Lung microvascular endothelial cell (primary cell): ENCODE measurements around the gene PRKCZ. TPM values are rescaled to one million over a fixed set of nuclear protein-coding genes. Genes with fewer than 3 reads are reported as not detected.
"Not testable (repeated sequence)": the region's sequence is repeated elsewhere in the genome, so short reads cannot be mapped to it uniquely, and the experiment has no call there.

Source experiments
- DNase-seq, 2 donors: peaks; one replicate each; pipeline versions ENCODE4 v3.0.0 to v3.0.0-alpha.2; 2010; ENCODE audit warnings: low read depth in 2 of 2
- total RNA-seq: library from RNA; depleted of rRNA; stranded (reverse); fragments of >200 nt; gene quantifications from 2 replicates; pipeline ENCODE4 v1.2.1, GENCODE V29; 2014

PRKCZ gene
- total RNA-seq, 1 donor from 2014 or later = 29.8 TPM

DNA sequence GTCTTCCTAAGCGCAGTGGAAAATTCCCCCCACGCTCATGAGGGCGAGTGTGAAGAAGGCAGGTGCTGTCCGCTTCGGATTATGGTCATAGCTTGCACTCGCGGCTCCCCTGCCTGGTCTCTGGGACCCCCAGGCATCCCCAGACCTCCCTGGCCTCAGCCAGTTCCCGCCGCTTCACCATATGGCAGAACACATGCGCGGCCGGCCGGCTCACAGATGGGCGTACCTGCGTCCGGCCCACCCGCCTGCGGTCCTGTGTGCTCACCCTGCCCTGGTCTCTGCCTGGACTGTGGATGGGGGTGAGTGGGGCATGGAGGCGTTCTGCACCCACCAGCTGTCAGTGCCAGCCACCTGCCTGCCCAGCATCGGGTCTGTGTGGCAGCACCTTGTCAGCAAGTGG lies 34.1 kb downstream of the PRKCZ start:
- DNase-seq = no peak

GRCh38 chr1:2085080-2085479 lies 34.9 kb downstream of the PRKCZ start:
- DNase-seq = no peak

DNA sequence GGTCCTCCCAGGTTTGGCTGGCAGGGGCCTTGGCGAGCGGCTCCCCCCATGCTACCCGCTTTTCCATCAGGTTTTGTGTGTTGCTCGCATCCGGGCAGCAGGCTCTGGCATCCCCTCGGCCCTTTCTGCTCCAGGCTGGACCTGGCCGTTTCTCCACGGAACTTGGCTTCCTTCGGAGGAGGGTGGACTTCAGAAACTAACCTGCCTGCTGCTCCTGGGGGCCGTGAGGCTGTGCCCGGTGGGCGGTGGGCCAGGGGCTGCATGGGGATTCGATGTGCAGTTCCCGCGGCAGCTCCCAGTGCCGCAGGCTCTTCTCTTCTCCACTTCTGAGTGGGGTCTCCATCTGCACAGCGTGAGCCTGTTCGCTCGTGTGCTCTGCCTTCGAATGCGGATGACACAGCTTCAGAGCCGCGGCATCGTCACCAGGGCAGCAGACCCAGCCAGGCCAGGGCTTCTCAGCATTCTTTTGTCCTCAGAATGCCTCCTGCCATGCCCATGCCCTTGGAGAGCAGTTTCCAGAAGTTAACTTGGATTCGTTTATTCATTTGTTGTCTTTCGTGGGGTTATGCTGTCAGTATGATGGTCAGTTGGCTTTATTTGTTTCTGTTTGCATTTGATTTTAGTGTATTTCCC lies 36.4 kb downstream of the PRKCZ start:
- DNase-seq = no peak

GRCh38 chr1:2087766-2088165 lies 37.6 kb downstream of the PRKCZ start:
- no peak for DNase-seq

DNA sequence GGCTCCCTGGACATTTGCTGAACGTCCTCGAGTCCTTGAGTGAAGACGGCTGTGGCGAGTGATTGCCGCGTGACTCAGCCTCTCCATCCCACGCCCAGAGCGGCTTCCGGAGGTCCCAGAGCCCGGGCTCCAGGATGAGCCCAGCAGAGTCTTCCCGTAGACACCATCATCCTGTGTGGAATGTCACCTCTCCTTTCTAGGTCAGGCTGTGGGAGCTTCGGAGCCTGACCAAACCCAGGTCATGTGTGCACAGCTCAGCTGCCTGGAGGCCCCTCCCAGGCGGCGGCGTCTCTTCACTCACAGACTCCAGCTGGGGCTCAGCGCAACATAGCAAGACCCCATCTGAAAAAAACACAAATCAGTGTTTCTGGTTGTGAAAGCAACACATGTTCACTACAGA lies 38.2 kb downstream of the PRKCZ start:
- DNase-seq = peak in 1 of 2 donors; percentile 29

GRCh38 chr1:2089051-2089450 lies 38.8 kb downstream of the PRKCZ start:
- DNase-seq = no peak

DNA sequence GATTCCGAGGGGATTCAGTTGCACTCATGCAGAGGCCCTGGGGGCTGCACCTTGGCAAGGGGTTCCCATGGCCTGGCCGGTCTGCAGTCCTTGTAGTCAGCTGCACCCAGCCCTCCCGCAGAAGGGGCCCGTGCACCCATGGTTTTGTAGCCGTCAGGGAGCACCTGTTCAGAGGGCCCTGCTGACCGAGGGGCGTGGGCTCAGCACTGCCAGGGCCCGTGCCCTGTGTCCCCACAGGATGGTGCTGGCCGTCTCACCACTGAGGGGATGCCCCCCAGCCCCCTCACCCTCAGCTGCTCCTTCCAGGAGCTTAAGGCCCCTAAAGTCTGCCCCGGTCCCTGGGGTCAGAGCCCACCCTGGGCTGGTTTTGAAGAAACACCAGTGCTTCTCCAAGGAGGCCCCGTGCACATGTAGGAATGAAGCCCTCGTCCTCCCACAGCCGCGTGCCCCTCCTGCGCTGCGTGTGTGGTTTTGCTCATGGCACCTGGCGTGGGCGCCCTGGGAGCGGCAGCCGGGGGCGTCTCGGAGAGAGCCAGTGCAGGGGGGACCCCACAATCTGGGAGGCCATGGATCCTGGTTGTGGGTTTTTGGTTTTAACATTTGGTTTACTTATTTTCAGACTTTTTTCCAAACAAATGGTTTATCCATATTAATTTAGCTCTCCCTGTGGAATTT lies 40.1 kb downstream of the PRKCZ start:
- DNase-seq = no peak

GRCh38 chr1:2091611-2092604 lies 41.7 kb downstream of the PRKCZ start:
- peak; percentile 23 to 48 for DNase-seq

GRCh38 chr1:2093055-2093454 lies 42.8 kb downstream of the PRKCZ start:
- no peak for DNase-seq

DNA sequence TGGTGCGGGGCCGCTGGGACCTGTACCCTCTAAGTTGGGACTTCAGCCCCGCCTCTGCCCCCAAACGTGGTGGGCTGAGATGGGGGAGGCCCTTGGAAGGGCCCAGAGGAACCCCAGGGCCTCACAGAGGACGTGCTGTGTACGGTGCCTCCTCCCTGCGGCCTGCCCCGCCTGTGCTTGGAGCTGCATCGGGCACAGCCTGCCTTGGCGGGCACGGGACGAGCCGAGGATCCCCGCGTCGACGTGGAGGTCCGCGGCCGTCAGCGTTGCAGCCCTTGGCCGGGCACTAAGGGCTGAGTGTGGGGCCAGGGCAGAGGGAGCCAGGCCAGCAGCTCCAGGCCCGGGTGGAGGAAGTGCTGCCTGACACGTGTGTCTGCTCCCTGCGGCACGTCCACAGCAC lies 43.4 kb downstream of the PRKCZ start:
- DNase-seq = no peak

GRCh38 chr1:2094269-2095158 lies 44.3 kb downstream of the PRKCZ start:
- not testable (repeated sequence) for DNase-seq

GRCh38 chr1:2095394-2095793 lies 45.2 kb downstream of the PRKCZ start:
- DNase-seq = no peak

DNA sequence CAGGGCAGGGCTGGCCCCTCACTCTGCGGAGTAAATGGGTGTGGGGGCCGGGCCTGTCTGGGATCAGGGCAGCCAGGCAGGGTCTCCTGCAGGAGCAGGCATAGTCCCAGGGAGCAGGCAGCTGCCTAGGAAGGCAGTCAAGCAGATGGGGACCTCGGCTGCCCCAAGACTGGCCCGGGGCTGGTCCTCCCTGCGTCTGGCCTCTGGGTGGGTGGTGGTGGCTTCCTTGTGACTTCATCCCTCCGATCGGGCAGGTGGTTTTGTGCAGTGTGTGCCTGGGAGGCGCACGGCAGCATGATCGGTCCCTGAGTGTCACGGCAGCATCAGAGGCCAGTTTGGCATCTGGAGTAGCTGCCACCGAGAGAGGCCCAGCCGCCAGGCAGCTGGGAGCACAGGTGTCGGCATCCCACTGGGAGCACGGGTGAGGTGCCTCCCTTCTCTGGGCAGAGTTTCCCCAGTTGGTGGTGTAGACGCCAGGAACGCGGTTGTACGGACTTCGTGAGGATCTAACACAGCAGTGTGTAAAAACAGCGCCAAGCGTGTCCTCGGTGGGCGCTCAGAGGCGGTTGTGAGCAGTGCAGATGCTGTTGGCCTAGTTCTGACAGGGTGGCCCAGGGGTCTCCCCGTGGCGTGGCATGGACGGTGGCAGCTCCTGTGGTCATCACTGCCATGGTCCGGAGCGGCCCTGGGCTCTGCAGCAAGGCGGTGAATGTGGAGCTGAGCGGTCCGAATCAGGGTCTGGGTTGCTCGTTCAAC lies 45.9 kb downstream of the PRKCZ start:
- DNase-seq = no peak

- DNase-seq = no peak
These were observed 47.4 kb downstream of the PRKCZ start for GRCh38 chr1:2097386-2098300.

DNA sequence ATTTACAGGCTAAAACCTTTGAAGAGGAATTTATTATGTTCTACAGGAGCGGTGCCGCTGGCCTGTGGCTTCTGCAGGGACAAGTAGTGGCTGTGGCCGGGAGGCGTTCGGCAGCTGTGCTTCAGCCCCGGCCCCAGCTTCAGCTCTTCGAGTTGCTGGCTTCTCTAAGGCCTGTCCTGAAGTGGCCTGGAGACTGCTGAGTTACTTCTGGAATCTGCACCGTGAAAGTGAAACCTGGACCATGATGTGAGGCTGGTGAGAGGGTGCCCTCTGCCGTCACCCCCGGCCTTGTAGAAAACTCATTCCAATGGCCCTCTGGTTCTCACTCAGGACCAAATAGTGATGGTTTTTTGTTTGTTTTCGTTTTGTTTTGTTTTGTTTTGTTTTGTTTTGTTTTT lies 48.1 kb downstream of the PRKCZ start:
- no peak for DNase-seq

DNA sequence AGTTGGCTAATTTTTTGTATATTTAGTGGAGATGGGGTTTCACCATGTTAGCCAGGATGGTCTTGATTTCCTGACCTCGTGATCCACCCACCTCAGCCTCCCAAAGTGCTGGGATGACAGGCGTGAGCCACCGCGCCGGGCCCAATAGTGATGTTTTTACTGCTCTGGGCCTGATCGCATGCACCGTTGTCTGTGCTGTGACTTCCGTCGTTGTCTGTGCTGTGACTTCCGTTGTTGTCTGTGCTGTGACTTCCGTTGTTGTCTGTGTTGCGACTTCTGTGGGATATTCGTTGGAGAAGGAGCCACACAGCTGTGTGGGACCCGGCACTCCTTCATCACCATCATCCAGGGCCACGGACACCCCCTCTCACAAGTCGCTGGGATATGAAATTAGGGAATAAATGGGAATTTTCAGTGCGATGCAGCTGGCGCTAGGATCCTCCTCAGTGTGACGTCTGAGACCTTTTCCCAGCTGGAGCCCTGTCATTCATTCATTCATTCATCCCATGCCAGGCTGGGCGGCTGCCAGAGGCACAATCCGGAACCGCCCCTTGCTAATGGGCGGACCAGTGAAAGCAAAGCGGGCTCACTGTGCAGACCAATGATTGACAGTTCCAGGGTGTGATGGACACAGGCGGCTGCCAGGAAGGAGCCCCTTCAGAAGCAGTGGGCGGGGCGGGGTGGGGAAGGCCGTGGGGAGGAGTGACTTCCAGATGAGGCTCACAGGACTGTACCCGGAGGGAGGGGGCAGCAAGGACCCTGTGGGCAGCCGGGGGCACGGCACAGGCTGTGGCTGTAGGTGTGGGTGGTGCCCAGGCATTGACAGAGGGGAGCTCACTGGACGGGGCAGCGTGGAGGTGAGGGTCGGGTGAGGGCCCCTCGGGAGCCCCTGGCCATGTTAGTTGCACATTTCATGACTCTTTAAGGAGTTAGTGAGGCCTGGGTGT lies 48.9 kb downstream of the PRKCZ start:
- no peak for DNase-seq

DNA sequence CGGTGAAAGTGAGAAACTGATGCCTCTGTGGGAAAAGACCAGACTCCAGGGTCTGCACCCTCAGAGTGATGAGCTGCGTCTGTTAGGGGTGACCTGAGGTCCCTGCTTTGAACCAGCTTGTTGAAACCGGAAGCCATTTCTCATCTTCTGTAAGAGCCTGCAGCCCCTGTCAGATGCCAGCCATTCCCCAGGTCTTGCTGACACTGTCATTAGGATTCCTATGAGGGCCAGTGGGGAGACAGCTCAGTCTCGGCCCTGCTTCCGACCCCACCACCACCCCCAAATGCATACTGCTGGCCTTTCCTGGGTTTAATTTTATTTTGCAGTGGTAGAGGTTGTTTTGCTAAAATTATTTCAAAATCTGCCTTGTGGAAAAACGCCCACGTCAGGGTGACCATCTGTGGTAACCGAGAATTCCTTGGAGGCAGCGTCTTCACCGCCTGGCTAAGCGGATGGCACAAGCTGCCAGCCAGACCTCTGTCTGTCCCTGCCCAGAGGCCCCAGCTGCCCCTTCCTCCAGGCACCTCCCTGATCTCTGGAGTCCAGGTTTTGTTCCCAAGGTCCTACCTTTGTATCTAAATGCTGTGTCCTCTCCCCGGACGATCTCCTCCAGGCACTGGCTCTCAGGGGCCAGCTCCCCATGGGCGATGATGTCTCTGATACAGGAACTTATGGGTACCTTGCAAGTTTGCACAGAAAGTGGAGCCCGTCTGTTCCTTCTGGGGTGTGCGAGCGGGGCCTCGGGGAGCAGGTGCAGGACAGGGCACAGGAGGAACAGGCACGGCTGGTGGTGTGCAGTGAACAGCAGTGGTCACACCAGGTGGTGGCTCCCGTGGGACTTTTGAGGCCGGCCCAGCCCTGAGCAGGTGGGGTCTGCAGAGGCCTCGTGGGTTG lies 49.9 kb downstream of the PRKCZ start:
- no peak for DNase-seq
